Left ventricle myocardium inferior (tissue), 1 donor: ENCODE data around the gene TAF1B. TPM values are rescaled to one million over a fixed set of nuclear protein-coding genes. Genes with fewer than 3 reads are reported as not detected.

Source experiments
- DNase-seq: peaks from one replicate; pipeline ENCODE4 v3.0.0-alpha.2; 2020
- H3K27ac ChIP-seq: fragments of 200-600 bp; replicated peaks from 2 replicates; pipeline ENCODE4 v1.8.0; 2021
- H3K27me3 ChIP-seq: fragments of 200-600 bp; 2 replicates; pipeline ENCODE4 v1.8.0; 2021; ENCODE audit warnings: low read depth
- H3K36me3 ChIP-seq: fragments of 200-600 bp; 2 replicates; pipeline ENCODE4 v1.8.0; 2021
- H3K4me1 ChIP-seq: fragments of 200-600 bp; 2 replicates; pipeline ENCODE4 v1.8.0; 2021
- H3K4me3 ChIP-seq: fragments of 200-600 bp; 2 replicates; pipeline ENCODE4 v1.8.0; 2021; ENCODE audit warnings: mild to moderate bottlenecking, moderate library complexity
- H3K9me3 ChIP-seq: fragments of 200-600 bp; replicated peaks from 2 replicates; pipeline ENCODE4 v1.8.0; 2021
- intact Hi-C: fragments of 100-400 bp; cut with micrococcal nuclease; formaldehyde crosslinking; loops from one replicate; pipeline ENCODE4 v1.11.0; 2022
- total RNA-seq: library from RNA; stranded (reverse); fragmentation: NEBNext Ultra II Directional; extraction: Animal tissue kit (Norgen Biotek cat#: 25700); gene quantifications from one replicate; pipeline ENCODE4 v1.2.1, GENCODE V29; 2021
- TF ChIP-seq, protein P1 (sequence below): fragments of 200-600 bp; IDR thresholded peaks from 2 replicates; pipeline ENCODE4 v1.8.0; 2021; ENCODE audit warnings: antibody characterized with exemption, mild to moderate bottlenecking, borderline replicate concordance
- donor health status: DM: no; HTN: yes; CAD: no; lungs with severe emphysema.

Gene TAF1B
- total RNA-seq, 1 donor from 2014 or later = 4.2 TPM

- Histone ChIP-seq H3K4me1 (no peaks in the 10 kb centered on the region), H3K36me3 (no peaks in the 10 kb centered on the region), H3K27ac (no peak overlapping the region), H3K4me3 (no peak overlapping the region), H3K27me3 (no peaks in the 10 kb centered on the region), H3K9me3 (no peaks in the 10 kb centered on the region)
- TF ChIP-seq, protein P1, sequence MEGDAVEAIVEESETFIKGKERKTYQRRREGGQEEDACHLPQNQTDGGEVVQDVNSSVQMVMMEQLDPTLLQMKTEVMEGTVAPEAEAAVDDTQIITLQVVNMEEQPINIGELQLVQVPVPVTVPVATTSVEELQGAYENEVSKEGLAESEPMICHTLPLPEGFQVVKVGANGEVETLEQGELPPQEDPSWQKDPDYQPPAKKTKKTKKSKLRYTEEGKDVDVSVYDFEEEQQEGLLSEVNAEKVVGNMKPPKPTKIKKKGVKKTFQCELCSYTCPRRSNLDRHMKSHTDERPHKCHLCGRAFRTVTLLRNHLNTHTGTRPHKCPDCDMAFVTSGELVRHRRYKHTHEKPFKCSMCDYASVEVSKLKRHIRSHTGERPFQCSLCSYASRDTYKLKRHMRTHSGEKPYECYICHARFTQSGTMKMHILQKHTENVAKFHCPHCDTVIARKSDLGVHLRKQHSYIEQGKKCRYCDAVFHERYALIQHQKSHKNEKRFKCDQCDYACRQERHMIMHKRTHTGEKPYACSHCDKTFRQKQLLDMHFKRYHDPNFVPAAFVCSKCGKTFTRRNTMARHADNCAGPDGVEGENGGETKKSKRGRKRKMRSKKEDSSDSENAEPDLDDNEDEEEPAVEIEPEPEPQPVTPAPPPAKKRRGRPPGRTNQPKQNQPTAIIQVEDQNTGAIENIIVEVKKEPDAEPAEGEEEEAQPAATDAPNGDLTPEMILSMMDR = no peak
- intact Hi-C loops = no loop called here
- no peak for DNase-seq
Measured at GRCh38 chr2:9821805-9822445, 21.3 kb upstream of the TAF1B start.

GRCh38 chr2:9824441-9824840, 18.8 kb upstream of the TAF1B start:
- TF ChIP-seq, protein P1 = no peak
- intact Hi-C loops = no loop called here
- peaks cover 13% of the 10 kb centered on the region for H3K27me3 ChIP-seq
- H3K4me3 ChIP-seq = no peak overlapping the region
- no peaks in the 10 kb centered on the region for H3K9me3 ChIP-seq
- no peaks in the 10 kb centered on the region for H3K36me3 ChIP-seq
- H3K4me1 ChIP-seq = no peaks in the 10 kb centered on the region
- DNase-seq = no peak
- no peak overlapping the region for H3K27ac ChIP-seq

GRCh38 chr2:9824956-9825720, 18.1 kb upstream of the TAF1B start:
- intact Hi-C loops = no loop called here
- Histone ChIP-seq H3K4me3 (no peak overlapping the region), H3K27ac (no peak overlapping the region)

GRCh38 chr2:9826208-9826607, 17.1 kb upstream of the TAF1B start:
- Histone ChIP-seq H3K4me3 (no peak overlapping the region), H3K27ac (no peak overlapping the region), H3K9me3 (no peaks in the 10 kb centered on the region), H3K4me1 (no peaks in the 10 kb centered on the region), H3K27me3 (peaks cover 20% of the 10 kb centered on the region), H3K36me3 (no peaks in the 10 kb centered on the region)
- no peak for DNase-seq
- TF ChIP-seq, protein P1 = no peak
- intact Hi-C loops = no loop called here

More at GRCh38 chr2:9824956-9825720, 18.1 kb upstream of the TAF1B start:
- Histone ChIP-seq H3K9me3 (no peaks in the 10 kb centered on the region), H3K36me3 (no peaks in the 10 kb centered on the region), H3K27me3 (peaks cover 17% of the 10 kb centered on the region), H3K4me1 (no peaks in the 10 kb centered on the region)
- no peak for DNase-seq
- TF ChIP-seq, protein P1 = no peak

DNA sequence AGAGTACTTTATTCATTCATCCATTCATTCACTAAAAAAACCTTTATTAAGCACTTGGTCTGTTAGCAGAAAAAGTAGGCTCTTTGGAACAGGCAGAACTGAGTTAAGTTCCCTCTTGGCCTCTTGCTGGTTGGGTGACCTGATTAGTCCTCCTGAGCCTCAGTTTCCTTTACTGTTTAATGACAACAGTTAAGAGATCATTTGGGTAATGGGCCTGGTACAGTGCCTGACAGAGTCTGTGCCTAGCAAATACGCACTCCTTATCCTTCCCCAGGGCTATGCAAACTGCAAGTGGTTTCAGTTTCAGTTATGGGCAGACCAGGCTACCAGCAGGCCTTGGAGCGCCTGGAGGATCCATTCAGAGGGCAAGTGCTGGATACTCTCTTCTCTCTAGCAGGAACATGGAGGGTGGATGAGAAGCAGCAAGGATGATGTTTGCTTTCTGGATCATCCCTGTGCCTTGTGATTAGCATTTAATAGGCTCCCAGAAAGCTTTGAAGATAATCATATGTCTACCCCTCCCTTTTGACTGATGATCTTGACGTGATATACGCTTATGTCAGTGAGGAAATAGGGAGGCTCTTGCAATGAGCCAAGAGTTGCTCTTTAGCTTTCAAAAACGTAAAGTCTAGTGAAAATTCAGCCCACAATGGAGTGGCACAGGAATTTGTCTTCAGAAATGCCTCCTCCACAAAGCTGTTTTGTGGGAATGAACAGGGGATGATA, 12.4 kb upstream of the TAF1B start:
- Histone ChIP-seq H3K4me3 (no peak overlapping the region), H3K27ac (no peak overlapping the region), H3K27me3 (peaks cover 36% of the 10 kb centered on the region), H3K9me3 (no peaks in the 10 kb centered on the region), H3K36me3 (no peaks in the 10 kb centered on the region), H3K4me1 (no peaks in the 10 kb centered on the region)
- no peak for DNase-seq
- TF ChIP-seq, protein P1 = no peak
- intact Hi-C loops = no loop called here
